GM19193 (cell line): ENCODE measurements around the gene LMF2.

Experiments
- POLR2A ChIP-seq: IDR thresholded peaks from 4 replicates; pipeline ENCODE4 v1.6.1; 2011; ENCODE audit not compliant: insufficient read depth, insufficient read length; ENCODE audit errors: extremely low read depth

The LMF2 gene

DNA sequence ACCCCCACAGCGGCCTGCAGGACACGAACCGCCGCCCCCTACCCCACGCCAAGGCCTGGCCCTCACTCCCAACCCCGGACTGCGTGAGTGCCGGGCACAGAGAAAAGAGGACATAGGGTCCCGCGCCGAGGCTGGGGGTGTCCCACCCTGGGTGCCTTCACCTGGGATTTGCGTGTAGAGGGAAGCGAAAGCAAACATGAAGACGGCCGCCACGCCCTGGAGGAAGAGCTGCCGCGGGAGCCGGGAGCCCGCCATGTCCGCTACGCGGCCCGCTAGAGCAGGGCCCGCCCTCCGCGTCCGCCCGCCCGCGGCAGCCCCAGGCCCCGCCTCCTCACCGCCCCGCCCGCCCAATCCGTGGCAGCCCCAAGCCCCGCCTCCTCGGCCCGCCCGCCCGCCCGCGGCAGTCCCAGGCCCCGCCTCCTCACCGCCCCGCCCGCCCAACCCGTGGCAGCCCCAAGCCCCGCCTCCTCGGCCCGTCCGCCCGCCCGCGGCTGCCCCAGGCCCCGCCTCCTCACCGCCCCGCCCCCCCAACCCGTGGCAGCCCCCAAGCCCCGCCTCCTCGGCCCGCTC lies at the start of gene LMF2:
LMF2 (minus strand) TSS at position 282 of the 570 bp plus-strand sequence; CDS start at position 255, 27 bp downstream.
- peak; percentile 69 for TF ChIP-seq POLR2A

- TF ChIP-seq POLR2A: no peak
These were observed 49.2 kb upstream of the LMF2 start for GRCh38 chr22:50556703-50557102.

DNA sequence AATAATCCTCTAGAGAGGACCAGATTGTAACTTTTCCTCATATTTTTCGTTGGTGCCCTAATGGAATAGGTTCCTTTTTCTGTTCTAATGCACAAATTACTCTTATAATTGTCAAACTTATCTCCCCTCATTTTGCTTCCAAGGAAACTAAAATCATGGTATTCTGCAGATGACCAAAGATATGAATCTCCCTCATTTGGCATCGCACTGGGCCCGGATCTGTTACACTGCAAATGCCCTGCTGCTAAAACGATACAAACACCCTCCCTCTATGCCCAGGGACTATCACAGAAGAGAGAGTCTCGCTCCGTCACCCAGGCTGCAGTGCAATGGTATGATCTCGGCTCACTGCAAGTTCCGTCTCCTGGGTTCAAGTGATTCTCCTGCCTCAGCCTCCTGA lies 45.8 kb upstream of the LMF2 start:
- TF ChIP-seq POLR2A: no peak

- TF ChIP-seq POLR2A: no peak
These were observed 43.8 kb upstream of the LMF2 start for GRCh38 chr22:50551160-50551752.

- no peak for TF ChIP-seq POLR2A
These were observed 42.9 kb upstream of the LMF2 start for GRCh38 chr22:50550395-50550794.

- TF ChIP-seq POLR2A: no peak
These were observed 41.7 kb upstream of the LMF2 start for GRCh38 chr22:50548921-50549790.

DNA sequence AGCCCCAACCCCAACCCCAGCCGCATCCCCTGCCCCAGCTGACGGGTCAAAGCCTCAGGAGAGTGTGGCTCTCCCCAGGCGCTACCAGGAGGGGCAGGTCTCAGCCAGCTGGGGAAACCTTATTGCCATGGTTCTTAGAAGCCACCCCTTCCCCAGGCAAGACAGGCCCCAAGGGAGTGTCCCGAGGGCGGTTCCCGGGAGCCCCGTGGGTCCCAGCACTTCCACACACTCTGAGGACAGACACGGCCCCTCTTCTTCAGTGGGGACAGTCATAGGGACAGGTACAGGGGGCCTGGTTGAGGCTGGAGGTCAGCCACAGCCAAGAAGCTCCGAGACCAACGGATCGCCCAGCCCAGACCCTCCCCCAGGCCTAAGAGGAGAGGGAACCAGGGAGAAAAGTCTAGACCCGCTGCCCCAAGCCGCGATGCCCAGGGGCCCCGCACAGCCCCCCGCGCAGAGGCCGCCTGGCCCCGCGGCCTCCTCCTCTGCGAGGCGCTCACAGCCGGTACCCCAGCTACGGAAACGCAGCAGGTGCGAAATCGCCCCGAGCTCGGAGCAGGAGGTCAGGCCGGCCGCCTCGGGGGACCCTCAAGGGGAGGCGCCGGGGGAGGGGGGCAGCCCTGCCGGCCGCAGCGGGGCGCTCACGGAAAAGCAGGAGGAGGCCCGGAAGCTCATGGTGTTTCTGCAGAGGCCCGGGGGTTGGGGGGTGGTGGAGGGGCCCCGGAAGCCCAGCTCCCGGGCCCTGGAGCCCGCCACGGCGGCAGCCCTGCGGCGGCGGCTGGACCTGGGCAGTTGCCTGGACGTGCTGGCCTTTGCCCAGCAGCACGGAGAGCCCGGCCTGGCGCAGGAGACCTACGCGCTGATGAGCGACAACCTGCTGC lies 40.8 kb upstream of the LMF2 start:
- TF ChIP-seq POLR2A: peak; percentile 71

DNA sequence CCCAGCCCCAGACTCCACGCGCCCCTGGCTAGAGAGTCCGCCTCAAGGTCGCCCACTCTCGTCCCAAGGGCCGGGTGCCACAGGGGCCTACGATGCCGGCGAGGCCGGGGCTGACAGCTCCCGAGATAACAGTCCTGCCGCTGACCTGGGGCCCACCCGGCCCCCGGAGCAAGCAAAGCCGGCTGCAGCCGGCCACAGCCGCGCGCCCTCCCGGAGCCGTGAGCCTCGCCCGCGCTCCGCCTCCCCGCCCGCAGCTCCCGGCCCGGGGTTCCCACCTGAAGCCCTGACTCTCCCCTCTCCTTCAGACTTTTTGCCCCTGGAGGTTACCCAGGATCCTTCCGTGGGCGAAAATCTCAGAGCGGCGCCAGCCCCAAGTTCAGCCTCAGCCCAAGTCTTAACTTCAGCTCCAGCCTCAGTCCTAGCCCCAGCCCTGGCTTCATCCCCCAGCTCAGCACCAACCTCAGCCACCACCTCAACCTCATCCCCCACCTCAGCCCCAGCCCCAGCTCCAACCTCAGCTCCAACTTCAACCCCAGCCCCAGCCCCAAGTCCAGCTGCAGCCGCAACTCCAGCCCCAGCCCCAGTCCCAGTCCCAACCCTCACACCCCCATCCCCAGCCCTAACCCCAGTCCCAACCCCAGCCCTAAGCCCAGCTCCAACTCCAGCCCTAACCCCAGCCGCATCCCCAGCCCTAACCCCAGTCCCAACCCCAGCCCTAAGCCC lies 39.9 kb upstream of the LMF2 start:
- TF ChIP-seq POLR2A: no peak

DNA sequence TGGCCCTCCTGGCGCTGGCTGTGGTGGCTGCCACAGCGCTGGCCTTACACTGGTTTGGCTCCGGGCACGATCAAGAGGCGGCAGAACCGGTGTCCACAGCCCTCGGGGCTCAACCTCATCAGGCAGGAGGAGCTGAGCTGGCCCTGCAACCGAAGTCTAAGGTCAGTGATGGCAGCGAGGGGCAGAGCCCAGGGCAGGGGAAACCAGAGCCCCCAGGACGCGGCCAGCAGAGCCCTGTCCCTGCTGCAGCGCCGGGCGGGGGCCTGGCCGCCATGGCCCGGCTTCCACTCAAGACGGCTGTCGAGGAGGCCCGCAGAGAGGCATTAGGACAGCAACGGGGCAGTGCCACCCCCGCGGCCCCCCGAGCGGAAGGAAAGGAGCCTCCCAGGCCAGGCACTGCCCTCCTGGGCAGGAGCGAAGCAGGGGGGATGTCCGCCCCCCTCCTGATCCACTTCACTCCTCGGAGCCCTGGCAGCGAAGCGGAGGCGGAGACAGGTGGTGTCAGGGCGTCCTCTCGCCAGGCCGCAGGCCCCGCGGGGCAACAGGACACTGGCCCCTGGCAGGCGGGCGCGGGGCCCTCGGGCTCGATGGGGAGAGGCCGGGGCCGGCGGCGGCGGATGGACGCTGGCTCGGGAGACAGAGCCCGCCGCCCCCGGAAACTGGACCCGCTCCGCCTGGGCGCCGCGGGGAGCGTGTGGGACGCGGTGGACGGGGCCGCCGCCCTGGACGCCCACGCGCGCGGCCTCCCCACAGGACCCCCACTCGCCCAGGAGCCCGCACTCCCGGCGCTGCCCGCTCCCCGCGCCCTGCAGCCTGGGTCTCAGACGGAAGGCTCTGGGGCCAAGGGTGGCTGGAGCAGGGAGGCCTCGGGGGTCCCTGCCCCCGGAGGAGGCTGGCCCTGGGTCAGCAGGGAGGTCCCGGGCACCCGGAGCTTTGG lies 39.1 kb upstream of the LMF2 start:
- TF ChIP-seq POLR2A: no peak

- TF ChIP-seq POLR2A: no peak
These were observed 38.2 kb upstream of the LMF2 start, which contains the start of gene KLHDC7B for GRCh38 chr22:50545522-50546325. TSS of gene KLHDC7B (plus strand) at chr22:50545899. CDS start at chr22:50546244, 345 bp downstream.

DNA sequence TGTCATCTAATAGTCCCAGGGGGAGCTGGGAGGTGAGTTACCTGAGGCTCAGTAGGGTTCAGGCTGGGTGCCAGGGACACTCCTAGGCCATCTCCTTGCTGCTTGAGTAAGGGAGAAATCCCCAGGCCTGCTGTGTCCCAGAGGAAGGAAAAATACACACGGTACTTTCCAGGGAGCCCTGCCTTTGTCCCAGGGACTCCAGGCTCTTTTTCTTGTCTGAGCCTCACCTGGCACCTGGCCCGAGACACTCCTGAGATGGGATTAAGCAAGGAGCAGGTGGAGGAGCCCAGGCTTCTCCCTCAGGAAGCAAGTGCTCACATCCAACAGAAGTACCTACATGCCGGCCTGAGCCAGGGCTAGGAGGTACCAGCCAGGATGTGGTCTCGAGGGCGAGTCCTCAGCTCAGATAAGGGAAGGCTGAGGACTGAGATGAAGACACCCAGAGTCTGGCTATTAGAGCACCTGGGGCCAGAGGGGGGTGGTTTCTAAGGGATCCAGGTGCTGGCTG lies 37.3 kb upstream of the LMF2 start:
- no peak for TF ChIP-seq POLR2A

DNA sequence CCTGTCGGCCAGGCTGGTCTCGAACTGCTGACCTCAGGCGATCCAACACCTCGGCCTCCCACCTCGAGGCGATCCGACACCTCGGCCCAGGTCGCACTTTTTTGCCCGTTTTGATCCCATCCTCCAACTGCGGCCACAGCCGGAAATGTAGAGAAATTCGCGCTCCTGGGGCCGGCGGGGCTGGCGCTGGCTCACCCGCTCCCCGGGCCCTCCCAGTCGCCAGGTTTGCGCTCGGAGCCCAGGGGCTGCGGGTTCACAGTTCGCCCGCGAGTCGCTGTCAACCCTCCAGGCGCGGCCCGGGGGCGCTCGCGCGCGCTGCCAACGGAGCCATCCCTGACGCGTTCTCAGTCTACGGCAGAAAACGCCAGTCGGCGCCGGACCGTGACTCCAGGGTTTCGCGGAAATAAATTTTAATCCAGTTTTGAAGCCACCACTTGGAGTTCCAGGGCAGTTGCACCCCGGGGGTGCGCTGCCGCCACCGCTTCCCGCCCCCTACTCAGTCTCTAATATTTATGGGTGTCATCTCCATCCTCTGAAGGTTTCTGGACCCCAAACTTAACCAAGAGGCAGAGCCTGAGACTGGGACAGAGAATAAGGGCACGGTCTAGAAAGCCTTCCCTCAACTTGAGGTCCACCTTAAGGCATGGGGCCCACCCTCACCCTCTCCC lies 36.7 kb upstream of the LMF2 start:
- peak; percentile 60 for TF ChIP-seq POLR2A

DNA sequence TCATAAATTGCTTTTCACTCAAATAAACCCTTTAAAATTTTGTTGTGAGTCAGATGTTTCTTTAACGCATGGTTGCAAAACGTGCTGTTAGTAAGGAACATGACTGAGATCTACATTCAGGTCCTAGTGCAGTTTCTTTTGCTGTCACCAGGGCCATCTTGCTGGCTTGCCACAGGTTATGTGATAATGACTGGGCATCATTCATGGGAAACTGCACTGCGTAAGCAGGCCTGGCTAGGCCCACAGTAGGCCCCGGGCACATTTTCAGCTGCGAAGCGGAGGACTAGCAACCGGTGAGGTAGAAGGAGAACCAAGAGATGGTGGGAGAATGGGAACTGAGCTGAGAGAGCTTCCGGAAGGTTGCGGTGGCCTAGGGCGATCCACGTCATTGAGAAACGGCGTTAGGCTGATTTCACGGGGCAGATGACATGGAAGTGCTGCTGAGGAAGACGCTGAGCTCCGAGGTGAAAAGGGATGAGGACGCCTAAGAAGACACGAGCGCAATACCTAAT lies 35.0 kb upstream of the LMF2 start:
- peak; percentile 68 for TF ChIP-seq POLR2A
